RWPE2 (cell line): ENCODE results near the gene AP3B1.

Experiments used
- ATAC-seq: fragments of 200-7000 bp; cut with Tn5 transposase; 3 replicates; pipeline ENCODE4 v1.9.1; 2021; ENCODE audit warnings: low read depth
- DNase-seq: peaks from one replicate; pipeline ENCODE4 v3.0.0-alpha.2; 2020; ENCODE audit warnings: low spot score
- H3K27ac ChIP-seq: fragments of 450-650 bp; 2 replicates; pipeline ENCODE4 v1.5.1; 2017; ENCODE audit warnings: mild to moderate bottlenecking; ENCODE audit not compliant: poor library complexity, severe bottlenecking
- H3K27me3 ChIP-seq: fragments of 250-450 bp; sonication (Bioruptor Pico); 2 replicates; pipeline ENCODE4 v1.5.1; 2021; ENCODE audit warnings: mild to moderate bottlenecking, moderate library complexity; ENCODE audit not compliant: insufficient read depth, poor library complexity, severe bottlenecking
- H3K36me3 ChIP-seq: fragments of 250-450 bp; sonication (Bioruptor Pico); 2 replicates; pipeline ENCODE4 v1.5.1; 2020; ENCODE audit warnings: low read depth, mild to moderate bottlenecking, moderate library complexity
- H3K4me1 ChIP-seq: fragments of 250-450 bp; sonication (Bioruptor Pico); 2 replicates; pipeline ENCODE4 v1.5.1; 2021; ENCODE audit warnings: mild to moderate bottlenecking, moderate library complexity; ENCODE audit not compliant: insufficient read depth, poor library complexity, severe bottlenecking
- H3K4me3 ChIP-seq: fragments of 250-450 bp; sonication (Bioruptor Pico); 2 replicates; pipeline ENCODE4 v1.5.1; 2021; ENCODE audit warnings: mild to moderate bottlenecking, moderate library complexity; ENCODE audit not compliant: severe bottlenecking
- H3K9me3 ChIP-seq: fragments of 250-450 bp; sonication (Bioruptor Pico); 2 replicates; pipeline ENCODE4 v1.5.1; 2021; ENCODE audit warnings: mild to moderate bottlenecking, moderate library complexity; ENCODE audit not compliant: severe bottlenecking
- TF ChIP-seq, protein P1 (sequence below): fragments of 450-650 bp; IDR thresholded peaks from one replicate; pipeline ENCODE4 v1.5.1; 2017; ENCODE audit warnings: mild to moderate bottlenecking, moderate library complexity; ENCODE audit not compliant: poor library complexity, severe bottlenecking

The AP3B1 gene

GRCh38 chr5:78046006-78046405, 248.5 kb downstream of the AP3B1 start:
- no peaks in the 10 kb centered on the region for H3K27me3 ChIP-seq
- no peak overlapping the region for H3K27ac ChIP-seq
- no peak overlapping the region for H3K4me3 ChIP-seq
- DNase-seq: no peak
- H3K36me3 ChIP-seq: no peaks in the 10 kb centered on the region
- no peak for ATAC-seq
- H3K9me3 ChIP-seq: no peaks in the 10 kb centered on the region
- TF ChIP-seq, protein P1, sequence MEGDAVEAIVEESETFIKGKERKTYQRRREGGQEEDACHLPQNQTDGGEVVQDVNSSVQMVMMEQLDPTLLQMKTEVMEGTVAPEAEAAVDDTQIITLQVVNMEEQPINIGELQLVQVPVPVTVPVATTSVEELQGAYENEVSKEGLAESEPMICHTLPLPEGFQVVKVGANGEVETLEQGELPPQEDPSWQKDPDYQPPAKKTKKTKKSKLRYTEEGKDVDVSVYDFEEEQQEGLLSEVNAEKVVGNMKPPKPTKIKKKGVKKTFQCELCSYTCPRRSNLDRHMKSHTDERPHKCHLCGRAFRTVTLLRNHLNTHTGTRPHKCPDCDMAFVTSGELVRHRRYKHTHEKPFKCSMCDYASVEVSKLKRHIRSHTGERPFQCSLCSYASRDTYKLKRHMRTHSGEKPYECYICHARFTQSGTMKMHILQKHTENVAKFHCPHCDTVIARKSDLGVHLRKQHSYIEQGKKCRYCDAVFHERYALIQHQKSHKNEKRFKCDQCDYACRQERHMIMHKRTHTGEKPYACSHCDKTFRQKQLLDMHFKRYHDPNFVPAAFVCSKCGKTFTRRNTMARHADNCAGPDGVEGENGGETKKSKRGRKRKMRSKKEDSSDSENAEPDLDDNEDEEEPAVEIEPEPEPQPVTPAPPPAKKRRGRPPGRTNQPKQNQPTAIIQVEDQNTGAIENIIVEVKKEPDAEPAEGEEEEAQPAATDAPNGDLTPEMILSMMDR: no peak
- no peaks in the 10 kb centered on the region for H3K4me1 ChIP-seq

DNA sequence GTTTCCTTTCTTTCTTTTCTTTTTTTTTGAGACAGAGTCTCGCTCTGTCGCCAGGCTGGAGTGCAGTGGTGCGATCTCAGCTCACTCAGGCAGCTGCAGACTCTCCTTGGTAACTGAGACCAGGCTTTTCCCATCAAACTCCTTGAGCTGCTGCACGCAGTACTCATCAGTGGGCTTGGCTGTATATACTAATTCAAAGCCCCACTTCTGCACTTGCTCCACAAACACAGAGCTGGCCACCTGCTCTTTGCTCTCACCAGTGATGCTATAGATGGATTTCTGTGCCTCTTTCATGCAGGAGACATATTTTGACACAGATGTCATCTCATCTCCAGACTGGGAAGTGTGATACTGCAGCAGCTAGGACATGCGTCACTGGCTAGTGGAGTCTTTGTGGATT, 252.7 kb downstream of the AP3B1 start:
- DNase-seq: no peak
- Histone ChIP-seq H3K27me3 (no peaks in the 10 kb centered on the region), H3K4me3 (no peak overlapping the region), H3K9me3 (no peaks in the 10 kb centered on the region), H3K36me3 (peaks cover 15% of the 10 kb centered on the region), H3K27ac (no peak overlapping the region), H3K4me1 (no peaks in the 10 kb centered on the region)
- TF ChIP-seq, protein P1: no peak
- no peak for ATAC-seq

- TF ChIP-seq, protein P1: no peak
- H3K4me3 ChIP-seq: no peak overlapping the region
- ATAC-seq: no peak
- no peak for DNase-seq
- H3K27ac ChIP-seq: no peak overlapping the region
- no peaks in the 10 kb centered on the region for H3K27me3 ChIP-seq
- peaks cover 3% of the 10 kb centered on the region for H3K4me1 ChIP-seq
- H3K9me3 ChIP-seq: no peaks in the 10 kb centered on the region
- peaks cover 13% of the 10 kb centered on the region for H3K36me3 ChIP-seq
These were observed 269.0 kb downstream of the AP3B1 start for GRCh38 chr5:78025540-78025939.

- ATAC-seq (no peak), DNase-seq (no peak)
- TF ChIP-seq, protein P1: no peak
- Histone ChIP-seq H3K36me3 (peaks cover 10% of the 10 kb centered on the region; the same call in 1 of the 2 replicates), H3K4me1 (no peaks in the 10 kb centered on the region), H3K9me3 (no peaks in the 10 kb centered on the region), H3K27me3 (no peaks in the 10 kb centered on the region), H3K27ac (no peak overlapping the region), H3K4me3 (no peak overlapping the region)
These were observed 274.8 kb downstream of the AP3B1 start for GRCh38 chr5:78019744-78020143.

DNA sequence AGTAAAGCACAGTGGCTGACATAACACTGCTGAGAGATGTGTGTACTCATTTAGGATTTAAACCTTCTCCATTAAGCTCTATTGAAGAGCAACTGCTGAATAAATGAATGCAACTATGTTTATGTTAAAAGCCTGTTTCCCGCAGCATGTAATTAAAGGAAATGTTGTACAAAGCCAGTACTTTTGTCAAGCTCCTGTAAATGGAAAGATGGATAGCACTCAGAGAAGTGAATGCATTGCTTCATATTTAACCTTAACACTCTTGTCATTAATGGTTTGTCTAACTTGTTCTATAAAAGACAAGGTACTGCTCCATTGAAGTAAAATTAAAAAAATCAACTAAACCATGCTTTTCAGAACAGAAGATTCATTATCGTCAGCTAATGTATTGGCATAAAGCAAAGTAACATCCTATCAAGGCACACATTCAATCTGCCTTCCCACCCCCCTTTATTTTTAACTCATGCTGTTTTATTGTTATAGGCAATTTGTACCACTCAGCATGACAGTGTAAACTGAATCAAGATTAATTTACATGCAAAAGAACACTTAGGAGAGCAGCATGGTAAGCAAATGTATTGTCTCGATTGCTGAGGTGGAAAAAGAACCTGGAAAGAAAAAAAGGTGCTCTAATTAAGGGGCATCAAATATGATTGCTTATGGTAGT, 277.5 kb downstream of the AP3B1 start:
- H3K27ac ChIP-seq: no peak overlapping the region
- no peaks in the 10 kb centered on the region for H3K4me1 ChIP-seq
- ATAC-seq (no peak), DNase-seq (no peak)
- no peaks in the 10 kb centered on the region for H3K27me3 ChIP-seq
- peaks cover 10% of the 10 kb centered on the region; the same call in 1 of the 2 replicates for H3K36me3 ChIP-seq
- TF ChIP-seq, protein P1: no peak
- no peaks in the 10 kb centered on the region for H3K9me3 ChIP-seq
- no peak overlapping the region for H3K4me3 ChIP-seq
